Stimulated activated CD4-positive, alpha-beta T cell treated with anti-CD3 and anti-CD28 coated beads, Interleukin-1b, Interleukin-23, amount 100 ng/mL, for 1 hour (primary cell): Measurements from ENCODE around the gene DENR.
A peak's percentile ranks its signal among the peaks of the same experiment; 100 is the strongest.
"Not testable (repeated sequence)": the region's sequence is repeated elsewhere in the genome, so short reads cannot be mapped to it uniquely, and the experiment has no call there.

ENCODE experiments used
- DNase-seq, 2 donors: peaks; one replicate each; pipeline ENCODE4 v3.0.0-alpha.2; 2020; ENCODE audit warnings: low read depth in 2 of 2

DENR gene

GRCh38 chr12:122752464-122753318 lies at the start of gene DENR:
DENR (plus strand) TSS chr12:122752824; CDS start chr12:122753702, 878 bp downstream.
- DNase-seq: peak; percentile 98 to 99

GRCh38 chr12:122702890-122703611 lies 49.6 kb upstream of the DENR start, which contains the start of gene HCAR2:
HCAR2 (minus strand) TSS chr12:122703357; CDS start chr12:122703283, 74 bp downstream.
- not testable (repeated sequence) for DNase-seq

GRCh38 chr12:122703841-122704240 lies 48.8 kb upstream of the DENR start:
- not testable (repeated sequence) for DNase-seq

- not testable (repeated sequence) for DNase-seq
Observed at GRCh38 chr12:122709287-122709686, 43.3 kb upstream of the DENR start.

- not testable (repeated sequence) for DNase-seq
Observed at GRCh38 chr12:122710341-122710740, 42.3 kb upstream of the DENR start.

- not testable (repeated sequence) for DNase-seq
Observed at GRCh38 chr12:122711266-122711665, 41.4 kb upstream of the DENR start.

GRCh38 chr12:122713491-122714188 lies 39.0 kb upstream of the DENR start:
- DNase-seq: not testable (repeated sequence)

GRCh38 chr12:122715211-122715610 lies 37.4 kb upstream of the DENR start:
- not testable (repeated sequence) for DNase-seq

- not testable (repeated sequence) for DNase-seq
Observed at GRCh38 chr12:122716658-122717057, 36.0 kb upstream of the DENR start, which contains the start of gene HCAR3. HCAR3 (minus strand) TSS chr12:122716811; CDS start chr12:122716737, 74 bp downstream.

- DNase-seq: no peak
Observed at GRCh38 chr12:122721057-122721545, 31.5 kb upstream of the DENR start.

- DNase-seq: no peak
Observed at GRCh38 chr12:122722387-122722786, 30.2 kb upstream of the DENR start.

GRCh38 chr12:122724641-122725243 lies 27.9 kb upstream of the DENR start:
- DNase-seq: no peak

- no peak for DNase-seq
Observed at GRCh38 chr12:122725452-122726079, 27.1 kb upstream of the DENR start.

GRCh38 chr12:122726080-122726558 lies 26.5 kb upstream of the DENR start:
- no peak for DNase-seq

GRCh38 chr12:122729583-122730214 lies 22.9 kb upstream of the DENR start:
- no peak for DNase-seq

GRCh38 chr12:122730215-122731014 lies 22.2 kb upstream of the DENR start, which contains the start of gene HCAR1:
HCAR1 (minus strand) TSS chr12:122730844; CDS start chr12:122730339, 505 bp downstream.
- DNase-seq: no peak

- no peak for DNase-seq
Observed at GRCh38 chr12:122732170-122732569, 20.5 kb upstream of the DENR start.

GRCh38 chr12:122732611-122733010 lies 20.0 kb upstream of the DENR start:
- no peak for DNase-seq

GRCh38 chr12:122738571-122738970 lies 14.1 kb upstream of the DENR start:
- DNase-seq: no peak
